ENCODE data around the gene NME4.

NME4 gene

GRCh38 chr16:401468-402348 is 4.7 kb downstream of the NME4 start, which contains the start of gene DECR2:
Gene DECR2 (plus strand): TSS chr16:401885. CDS start chr16:401964, 79 bp downstream.
- Histone ChIP-seq H3K27me3 (ENCODE audit: insufficient read depth, poor library complexity, severe bottlenecking) (no peaks in the 10 kb centered on the region), H3K27ac (replicated peaks) (peak within 1 kb of the TSS; percentile 98), H3K4me3 (replicated peaks; ENCODE audit: insufficient read depth, low read length) (peak within 1 kb of the TSS; percentile 82)
- peak; percentile 78 to 91 for DNase-seq (ENCODE audit: low read depth in 1 of 2, low spot score in 1 of 2)
- no peak for TF ChIP-seq GABPA (IDR thresholded peaks at IDR 0.05; ENCODE audit: low read depth)
- TF ChIP-seq, protein P1, sequence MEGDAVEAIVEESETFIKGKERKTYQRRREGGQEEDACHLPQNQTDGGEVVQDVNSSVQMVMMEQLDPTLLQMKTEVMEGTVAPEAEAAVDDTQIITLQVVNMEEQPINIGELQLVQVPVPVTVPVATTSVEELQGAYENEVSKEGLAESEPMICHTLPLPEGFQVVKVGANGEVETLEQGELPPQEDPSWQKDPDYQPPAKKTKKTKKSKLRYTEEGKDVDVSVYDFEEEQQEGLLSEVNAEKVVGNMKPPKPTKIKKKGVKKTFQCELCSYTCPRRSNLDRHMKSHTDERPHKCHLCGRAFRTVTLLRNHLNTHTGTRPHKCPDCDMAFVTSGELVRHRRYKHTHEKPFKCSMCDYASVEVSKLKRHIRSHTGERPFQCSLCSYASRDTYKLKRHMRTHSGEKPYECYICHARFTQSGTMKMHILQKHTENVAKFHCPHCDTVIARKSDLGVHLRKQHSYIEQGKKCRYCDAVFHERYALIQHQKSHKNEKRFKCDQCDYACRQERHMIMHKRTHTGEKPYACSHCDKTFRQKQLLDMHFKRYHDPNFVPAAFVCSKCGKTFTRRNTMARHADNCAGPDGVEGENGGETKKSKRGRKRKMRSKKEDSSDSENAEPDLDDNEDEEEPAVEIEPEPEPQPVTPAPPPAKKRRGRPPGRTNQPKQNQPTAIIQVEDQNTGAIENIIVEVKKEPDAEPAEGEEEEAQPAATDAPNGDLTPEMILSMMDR (IDR thresholded peaks at IDR 0.05; ENCODE audit: insufficient read depth, low read length): no peak
- no peak for TF ChIP-seq SPI1 (IDR thresholded peaks at IDR 0.05; ENCODE audit: borderline replicate concordance, low read depth)
- TF ChIP-seq REST (IDR thresholded peaks at IDR 0.05; ENCODE audit: insufficient replicate concordance, low read depth): no peak
- TF ChIP-seq POLR2AphosphoS5 (IDR thresholded peaks at IDR 0.05; ENCODE audit: low read depth): peak; percentile 89

DNA sequence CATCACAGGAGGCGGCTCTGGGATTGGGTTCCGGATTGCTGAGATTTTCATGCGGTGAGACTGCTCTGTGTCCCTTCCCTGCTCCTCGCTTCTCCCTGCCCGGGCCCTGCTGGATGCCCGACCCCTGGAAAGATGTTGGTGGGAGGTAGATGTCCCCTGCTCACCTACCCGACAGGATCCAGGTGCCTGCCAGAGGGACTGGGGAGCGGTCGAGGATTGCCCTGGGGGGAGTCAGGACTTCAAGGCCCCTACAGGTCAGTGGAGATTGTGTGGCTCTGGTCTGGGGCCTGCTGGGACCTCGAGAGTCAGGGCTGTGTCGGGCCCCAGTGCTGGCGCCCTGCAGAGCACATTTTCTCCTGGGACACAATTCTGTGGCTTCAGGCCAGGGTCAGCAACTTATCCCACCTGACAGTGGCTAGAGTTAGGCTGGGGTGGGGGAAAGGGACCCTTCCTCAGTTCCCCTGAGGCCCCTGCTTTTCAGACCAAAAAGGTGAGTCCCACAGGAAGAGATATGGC is 8.0 kb downstream of the NME4 start:
- TF ChIP-seq POLR2AphosphoS5 (IDR thresholded peaks at IDR 0.05; ENCODE audit: low read depth) (no peak), REST (IDR thresholded peaks at IDR 0.05; ENCODE audit: insufficient replicate concordance, low read depth) (no peak), GABPA (IDR thresholded peaks at IDR 0.05; ENCODE audit: low read depth) (no peak), SPI1 (IDR thresholded peaks at IDR 0.05; ENCODE audit: borderline replicate concordance, low read depth) (no peak)
- TF ChIP-seq, protein P1 (IDR thresholded peaks at IDR 0.05; ENCODE audit: insufficient read depth, low read length): no peak

DNA sequence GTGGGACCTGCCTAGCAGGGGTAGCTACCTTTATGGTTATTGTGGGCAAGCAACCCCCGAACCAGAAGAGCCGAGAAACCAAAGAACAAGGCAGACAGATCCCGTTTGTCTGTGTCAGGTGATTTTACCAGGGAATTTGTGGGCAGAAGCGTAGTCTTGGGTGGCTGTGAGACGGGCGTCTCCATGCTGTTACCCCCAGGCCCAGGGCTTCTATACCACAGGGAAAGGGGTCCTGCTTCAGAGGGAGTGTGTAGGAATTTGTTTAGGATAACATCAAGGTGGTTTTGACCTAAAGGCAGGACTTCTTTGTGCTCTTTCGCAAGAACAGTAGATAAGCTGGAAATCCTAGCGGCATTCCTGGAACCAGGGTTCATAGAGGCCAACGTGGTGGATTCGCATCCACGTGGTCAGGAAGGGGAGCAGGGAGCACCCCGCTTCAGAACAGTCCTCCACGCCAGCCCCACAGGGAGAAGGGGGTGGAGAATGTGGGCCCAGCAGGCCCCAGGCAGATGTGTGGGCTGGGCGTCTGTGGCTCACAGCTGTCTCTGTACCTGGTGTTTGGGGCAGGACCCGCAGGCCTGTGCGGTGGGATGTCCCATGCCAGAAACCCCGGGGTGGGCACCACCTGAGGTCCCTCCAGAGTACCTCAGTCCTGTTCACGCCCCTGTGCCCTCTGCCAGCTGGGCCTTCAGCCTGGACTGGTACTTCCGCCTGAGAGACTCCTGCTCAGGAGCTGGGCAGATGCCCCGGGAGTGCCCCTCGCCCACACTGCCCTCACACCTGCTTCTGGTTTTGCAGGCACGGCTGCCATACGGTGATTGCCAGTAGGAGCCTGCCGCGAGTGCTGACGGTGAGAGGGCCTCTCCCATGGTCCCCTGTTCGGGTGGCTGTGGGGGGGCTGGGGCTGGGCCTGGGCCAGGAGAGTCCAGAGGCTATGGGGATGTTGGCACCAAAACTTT is 8.8 kb downstream of the NME4 start:
- H3K27me3 ChIP-seq (ENCODE audit: insufficient read depth, poor library complexity, severe bottlenecking): no peaks in the 10 kb centered on the region
- DNase-seq (ENCODE audit: low read depth in 1 of 2, low spot score in 1 of 2): no peak
- TF ChIP-seq SPI1 (IDR thresholded peaks at IDR 0.05; ENCODE audit: borderline replicate concordance, low read depth): no peak
- TF ChIP-seq POLR2AphosphoS5 (IDR thresholded peaks at IDR 0.05; ENCODE audit: low read depth): no peak
- TF ChIP-seq, protein P1 (IDR thresholded peaks at IDR 0.05; ENCODE audit: insufficient read depth, low read length): no peak
- TF ChIP-seq REST (IDR thresholded peaks at IDR 0.05; ENCODE audit: insufficient replicate concordance, low read depth): no peak
- no peak for TF ChIP-seq GABPA (IDR thresholded peaks at IDR 0.05; ENCODE audit: low read depth)
- H3K4me3 ChIP-seq (replicated peaks; ENCODE audit: insufficient read depth, low read length): no peak overlapping the region
- H3K27ac ChIP-seq (replicated peaks): no peak overlapping the region

More for the DNA sequence above, 8.0 kb downstream of the NME4 start:
- H3K27ac ChIP-seq (replicated peaks): no peak overlapping the region
- H3K27me3 ChIP-seq (ENCODE audit: insufficient read depth, poor library complexity, severe bottlenecking): no peaks in the 10 kb centered on the region
- no peak for DNase-seq (ENCODE audit: low read depth in 1 of 2, low spot score in 1 of 2)
- no peak overlapping the region for H3K4me3 ChIP-seq (replicated peaks; ENCODE audit: insufficient read depth, low read length)

Data from HL-60 (cell line).